Activated T-cell treated with anti-CD3 and anti-CD28 coated beads, Interleukin-2, amount 50 U/mL, for 4 hours (primary cell): ENCODE results near the gene CTR9. TPM values are rescaled to one million over a fixed set of nuclear protein-coding genes. Genes with fewer than 3 reads are reported as not detected.
A peak's percentile ranks its signal among the peaks of the same experiment; 100 is the strongest.

Experiments
- ATAC-seq, 2 donors: fragments of 200-7000 bp; cut with Tn5 transposase; one replicate each; pipeline ENCODE4 v1.10.0; 2021
- DNase-seq: peaks from one replicate; pipeline ENCODE4 v3.0.0-alpha.2; 2020
- H3K27me3 Mint-ChIP-seq: one replicate; pipeline ENCODE4 v1.8.0; 2021; ENCODE audit warnings: low read depth, mixed read lengths
- H3K36me3 Mint-ChIP-seq: one replicate; pipeline ENCODE4 v1.8.0; 2022; ENCODE audit warnings: mixed read lengths; ENCODE audit not compliant: insufficient read depth
- H3K4me1 Mint-ChIP-seq: one replicate; pipeline ENCODE4 v1.8.0; 2021; ENCODE audit warnings: low read depth, mixed read lengths
- H3K4me3 Mint-ChIP-seq: one replicate; pipeline ENCODE4 v1.8.0; 2021; ENCODE audit warnings: mild to moderate bottlenecking, moderate library complexity, mixed read lengths
- H3K9me3 Mint-ChIP-seq: one replicate; pipeline ENCODE4 v1.8.0; 2021; ENCODE audit warnings: mixed read lengths
- total RNA-seq, 3 donors: library from RNA; stranded (reverse); gene quantifications; one replicate each; pipeline ENCODE4 v1.2.1, GENCODE V29; 2021

The CTR9 gene
- 10 to 100 TPM; 51.9 to 56.0 (median 53.9) TPM for total RNA-seq

GRCh38 chr11:10750838-10751580 is at the start of gene CTR9:
TSS of gene CTR9 (plus strand) at chr11:10751246. CDS start at chr11:10751413, 167 bp downstream.
- ATAC-seq (peak; percentile 95 to 96), DNase-seq (peak; percentile 84)
- H3K27me3 Mint-ChIP-seq, result no peaks in the 10 kb centered on the region
- H3K9me3 Mint-ChIP-seq, result no peaks in the 10 kb centered on the region
- peak within 1 kb of the TSS; percentile 96 for H3K4me3 Mint-ChIP-seq
- peaks cover 22% of the 10 kb centered on the region for H3K4me1 Mint-ChIP-seq
- peaks cover 16% of the 10 kb centered on the region for H3K36me3 Mint-ChIP-seq

DNA sequence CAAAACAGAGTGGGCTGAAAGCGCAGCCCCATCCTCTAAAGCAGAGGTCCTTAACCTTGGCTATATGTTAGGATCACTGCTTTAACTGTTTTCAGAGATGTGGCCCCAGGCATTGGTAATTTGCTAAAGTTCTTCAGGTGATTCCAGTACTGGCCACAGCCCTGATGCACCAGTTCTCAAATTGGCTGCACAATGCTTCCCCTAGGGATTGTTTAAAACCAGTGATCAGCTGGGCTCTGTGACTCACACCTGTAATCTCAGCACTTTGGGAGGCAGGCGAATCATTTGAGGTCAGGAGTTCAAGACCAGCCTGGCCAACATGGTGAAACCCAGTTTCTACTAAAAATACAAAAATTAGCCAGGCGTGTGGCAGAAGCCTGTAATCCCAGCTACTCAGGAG is 49.1 kb upstream of the CTR9 start:
- ATAC-seq, result no peak
- Mint-ChIP-seq H3K4me1 (no peaks in the 10 kb centered on the region), H3K27me3 (peaks cover 9% of the 10 kb centered on the region), H3K9me3 (peaks cover 2% of the 10 kb centered on the region), H3K4me3 (no peak overlapping the region), H3K36me3 (no peaks in the 10 kb centered on the region)
- no peak for DNase-seq

GRCh38 chr11:10708131-10708530 is 42.9 kb upstream of the CTR9 start:
- H3K4me3 Mint-ChIP-seq, result no peak overlapping the region
- ATAC-seq (no peak), DNase-seq (no peak)
- no peaks in the 10 kb centered on the region for H3K4me1 Mint-ChIP-seq
- H3K36me3 Mint-ChIP-seq, result no peaks in the 10 kb centered on the region
- no peaks in the 10 kb centered on the region for H3K27me3 Mint-ChIP-seq
- no peaks in the 10 kb centered on the region for H3K9me3 Mint-ChIP-seq

GRCh38 chr11:10709299-10710086 is 41.6 kb upstream of the CTR9 start:
- no peak for DNase-seq
- no peaks in the 10 kb centered on the region for H3K4me1 Mint-ChIP-seq
- no peak for ATAC-seq

GRCh38 chr11:10715571-10715970 is 35.5 kb upstream of the CTR9 start:
- no peak for DNase-seq
- H3K9me3 Mint-ChIP-seq, result no peaks in the 10 kb centered on the region
- peaks cover 11% of the 10 kb centered on the region for H3K27me3 Mint-ChIP-seq
- H3K4me1 Mint-ChIP-seq, result no peaks in the 10 kb centered on the region
- no peak overlapping the region for H3K4me3 Mint-ChIP-seq
- ATAC-seq, result no peak
- no peaks in the 10 kb centered on the region for H3K36me3 Mint-ChIP-seq

More at GRCh38 chr11:10709299-10710086, 41.6 kb upstream of the CTR9 start:
- no peaks in the 10 kb centered on the region for H3K36me3 Mint-ChIP-seq
- no peaks in the 10 kb centered on the region for H3K9me3 Mint-ChIP-seq
- H3K4me3 Mint-ChIP-seq, result no peak overlapping the region
- no peaks in the 10 kb centered on the region for H3K27me3 Mint-ChIP-seq

- Mint-ChIP-seq H3K27me3 (peaks cover 11% of the 10 kb centered on the region), H3K4me1 (no peaks in the 10 kb centered on the region), H3K4me3 (no peak overlapping the region), H3K36me3 (no peaks in the 10 kb centered on the region), H3K9me3 (no peaks in the 10 kb centered on the region)
- DNase-seq (no peak), ATAC-seq (no peak)
Measured at GRCh38 chr11:10716122-10716521, 34.9 kb upstream of the CTR9 start.

DNA sequence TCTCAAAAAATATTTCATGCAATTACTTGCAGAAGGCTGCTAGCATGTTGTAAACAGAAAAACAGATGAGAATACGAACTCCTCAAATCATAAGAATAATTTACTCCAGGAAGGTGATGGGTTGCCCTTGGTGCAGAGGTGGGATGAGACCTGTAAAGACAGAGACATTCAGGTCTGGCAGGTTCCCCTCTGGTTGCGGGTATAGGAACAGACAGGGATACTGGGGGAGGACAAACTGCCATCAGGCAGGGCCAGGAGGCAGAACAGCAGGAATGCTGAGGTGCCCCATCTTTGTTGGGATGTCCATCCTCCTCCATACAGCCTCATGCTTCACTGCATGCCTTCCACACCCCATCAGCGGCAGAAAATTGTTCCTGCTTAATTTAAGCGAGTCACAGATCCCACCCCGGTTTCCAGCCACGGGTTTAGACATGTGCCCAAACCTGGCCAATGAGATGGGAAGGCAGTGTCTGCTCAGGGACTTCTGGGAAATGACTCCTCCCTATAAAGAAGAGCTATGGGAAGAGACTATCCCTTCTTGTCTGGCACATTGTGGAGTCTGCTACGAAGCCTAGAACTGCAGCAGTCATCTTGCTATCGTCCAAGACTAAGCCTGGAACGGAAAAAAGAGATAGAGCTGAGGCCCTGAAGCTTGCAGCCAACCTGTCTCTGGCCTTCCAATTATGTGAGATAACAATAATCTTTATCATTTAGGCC is 34.3 kb upstream of the CTR9 start:
- Mint-ChIP-seq H3K36me3 (no peaks in the 10 kb centered on the region), H3K4me3 (no peak overlapping the region), H3K27me3 (peaks cover 11% of the 10 kb centered on the region), H3K4me1 (no peaks in the 10 kb centered on the region), H3K9me3 (no peaks in the 10 kb centered on the region)
- no peak for ATAC-seq
- no peak for DNase-seq

DNA sequence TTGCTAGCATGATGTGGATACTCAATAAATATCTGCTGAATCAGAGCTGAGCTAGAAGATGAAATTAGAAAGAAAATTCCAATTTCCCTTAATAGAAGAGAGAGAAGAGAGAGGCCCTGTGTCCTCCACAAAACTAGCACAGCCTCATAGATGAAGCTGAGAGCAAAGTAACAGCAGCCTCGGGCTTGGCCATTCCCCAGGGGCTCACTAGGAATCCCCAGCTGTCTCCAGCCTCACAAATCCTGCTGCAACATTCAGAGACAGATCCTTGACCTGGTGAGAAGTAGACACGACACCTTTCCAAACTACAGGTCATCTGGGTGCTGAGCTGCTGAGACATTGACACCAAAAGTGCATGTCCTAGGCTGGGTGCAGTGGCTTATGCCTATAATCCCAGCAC is 31.4 kb upstream of the CTR9 start:
- no peaks in the 10 kb centered on the region for H3K36me3 Mint-ChIP-seq
- ATAC-seq (no peak), DNase-seq (no peak)
- H3K27me3 Mint-ChIP-seq, result peaks cover 11% of the 10 kb centered on the region
- no peaks in the 10 kb centered on the region for H3K9me3 Mint-ChIP-seq
- H3K4me1 Mint-ChIP-seq, result no peaks in the 10 kb centered on the region
- no peak overlapping the region for H3K4me3 Mint-ChIP-seq

DNA sequence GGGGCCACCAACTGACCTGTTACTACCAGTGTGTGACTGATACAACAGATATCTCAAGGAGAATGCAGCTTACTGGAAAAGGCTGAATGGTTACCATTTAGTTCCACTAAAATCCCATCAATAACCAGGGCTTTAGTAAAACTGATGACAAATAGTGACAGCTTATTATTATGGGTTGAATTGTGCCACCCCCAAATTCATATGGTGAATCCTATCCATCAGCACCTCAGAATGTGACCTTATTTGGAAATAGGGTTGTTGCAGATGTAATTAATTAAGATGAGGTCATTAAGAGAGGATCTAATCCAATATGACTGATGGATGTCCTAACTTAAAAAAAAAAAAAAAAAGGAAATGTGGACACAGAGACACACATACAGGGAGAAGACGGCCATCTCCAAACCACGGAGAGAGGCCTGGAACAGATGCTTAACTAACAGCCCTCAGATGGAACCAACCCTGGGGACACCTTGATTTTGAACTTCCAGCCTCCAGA is 30.1 kb upstream of the CTR9 start:
- Mint-ChIP-seq H3K4me3 (no peak overlapping the region), H3K27me3 (peaks cover 11% of the 10 kb centered on the region), H3K9me3 (peaks cover 7% of the 10 kb centered on the region), H3K36me3 (no peaks in the 10 kb centered on the region), H3K4me1 (peaks cover 9% of the 10 kb centered on the region)
- no peak for DNase-seq
- ATAC-seq, result no peak

- H3K9me3 Mint-ChIP-seq, result peaks cover 7% of the 10 kb centered on the region
- no peak overlapping the region for H3K4me3 Mint-ChIP-seq
- DNase-seq (no peak), ATAC-seq (no peak)
- H3K4me1 Mint-ChIP-seq, result peaks cover 16% of the 10 kb centered on the region
- H3K36me3 Mint-ChIP-seq, result no peaks in the 10 kb centered on the region
- peaks cover 6% of the 10 kb centered on the region for H3K27me3 Mint-ChIP-seq
Measured at GRCh38 chr11:10722307-10722706, 28.7 kb upstream of the CTR9 start.

DNA sequence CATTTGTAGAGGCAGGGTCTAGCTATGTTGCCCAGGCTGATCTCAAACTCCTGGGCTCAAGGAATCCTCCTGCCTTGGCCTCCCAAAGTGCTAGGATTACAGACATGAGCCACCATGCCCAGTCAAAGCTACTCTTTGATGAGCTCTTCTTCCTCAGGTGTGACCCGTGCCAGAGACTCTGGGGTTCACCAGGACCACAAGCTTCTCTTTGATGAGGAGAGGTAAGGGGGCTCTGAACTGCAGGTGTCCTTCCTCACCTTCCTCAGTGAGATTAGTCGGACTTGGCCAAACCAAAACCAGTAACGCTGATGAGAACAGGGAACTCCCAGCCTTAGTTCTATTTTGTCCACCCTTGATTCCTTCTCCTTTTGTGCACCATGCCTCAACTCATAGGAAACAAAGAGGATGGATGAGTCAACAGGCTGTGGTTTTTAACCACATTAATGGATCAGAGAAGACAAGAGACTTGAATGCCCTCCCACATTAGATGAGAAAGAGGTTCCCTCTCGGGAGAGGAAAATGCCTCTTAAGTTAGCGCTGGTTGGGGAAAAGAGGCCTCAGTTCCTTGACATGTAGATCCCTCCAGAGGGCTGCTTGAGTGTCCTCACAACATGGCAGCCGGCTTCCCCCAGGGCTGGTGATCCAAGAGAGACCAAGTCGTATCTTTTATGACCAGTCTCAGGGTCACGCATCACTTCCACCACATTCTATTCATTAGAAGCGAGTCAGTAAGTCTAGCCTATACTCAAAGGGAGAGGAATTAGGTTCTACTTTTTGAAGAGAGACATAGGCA is 25.7 kb upstream of the CTR9 start:
- Mint-ChIP-seq H3K36me3 (no peaks in the 10 kb centered on the region), H3K27me3 (peaks cover 7% of the 10 kb centered on the region), H3K4me3 (no peak overlapping the region), H3K4me1 (peaks cover 16% of the 10 kb centered on the region), H3K9me3 (peaks cover 7% of the 10 kb centered on the region)
- DNase-seq (no peak), ATAC-seq (peak; percentile 72 to 78)

GRCh38 chr11:10725907-10726253 is 25.2 kb upstream of the CTR9 start:
- peaks cover 16% of the 10 kb centered on the region for H3K4me1 Mint-ChIP-seq
- peaks cover 7% of the 10 kb centered on the region for H3K27me3 Mint-ChIP-seq
- H3K36me3 Mint-ChIP-seq, result no peaks in the 10 kb centered on the region
- H3K9me3 Mint-ChIP-seq, result peaks cover 7% of the 10 kb centered on the region
- ATAC-seq (peak; percentile 73 to 77), DNase-seq (no peak)
- no peak overlapping the region for H3K4me3 Mint-ChIP-seq

GRCh38 chr11:10727146-10727851 is 23.7 kb upstream of the CTR9 start:
- H3K36me3 Mint-ChIP-seq, result no peaks in the 10 kb centered on the region

More at GRCh38 chr11:10727146-10727851, 23.7 kb upstream of the CTR9 start:
- no peak for ATAC-seq
- H3K9me3 Mint-ChIP-seq, result peaks cover 7% of the 10 kb centered on the region
- H3K27me3 Mint-ChIP-seq, result peaks cover 11% of the 10 kb centered on the region
- no peak for DNase-seq
- peaks cover 16% of the 10 kb centered on the region for H3K4me1 Mint-ChIP-seq
- H3K4me3 Mint-ChIP-seq, result no peak overlapping the region
